Activated naive CD4-positive, alpha-beta T cell treated with anti-CD3 and anti-CD28 coated beads, Interleukin-2, amount 50 U/mL, for 72 hours (primary cell): Measurements from ENCODE around the gene UQCRC1. TPM values are rescaled to one million over a fixed set of nuclear protein-coding genes. Genes with fewer than 3 reads are reported as not detected.

Source experiments
- ATAC-seq, 2 donors: fragments of 150-1000 bp; cut with Tn5 transposase; 2 replicates each; pipeline ENCODE4 v1.10.0; 2021; ENCODE audit warnings: mild to moderate bottlenecking in 2 of 2, moderate library complexity in 2 of 2
- DNase-seq, 2 donors: peaks; one replicate each; pipeline ENCODE4 v3.0.0; 2021 to 2022; ENCODE audit warnings: low spot score in 2 of 2
- H3K27ac Mint-ChIP-seq, 2 donors: one replicate each; pipeline ENCODE4 v1.8.0; 2022; ENCODE audit warnings: mild to moderate bottlenecking in 2 of 2, mixed read lengths in 2 of 2
- H3K36me3 Mint-ChIP-seq, 2 donors: one replicate each; pipeline ENCODE4 v1.8.0; 2022; ENCODE audit warnings: mixed read lengths in 2 of 2
- H3K9me3 Mint-ChIP-seq, 2 donors: one replicate each; pipeline ENCODE4 v1.8.0; 2022; ENCODE audit warnings: mixed read lengths in 2 of 2
- total RNA-seq, 2 donors: library from RNA; stranded (reverse); gene quantifications; one replicate each; pipeline ENCODE4 v1.2.3, GENCODE V29; 2022

The UQCRC1 gene
- total RNA-seq, 2 donors from 2014 or later, result 257 to 269 TPM

GRCh38 chr3:48595075-48595525 is 14.3 kb downstream of the UQCRC1 start, which contains the start of gene COL7A1:
Gene COL7A1, minus strand, starts transcription at chr3:48595329. Its CDS starts 170 bp downstream, at chr3:48595159.
- Mint-ChIP-seq H3K9me3 (no peaks in the 10 kb centered on the region), H3K27ac (peak within 1 kb of the TSS in 1 of 2 donors; percentile 58), H3K36me3 (no peaks in the 10 kb centered on the region)
- DNase-seq, result no peak
- ATAC-seq, result no peak

- ATAC-seq, result no peak
- no peak for DNase-seq
- Mint-ChIP-seq H3K27ac (no peak overlapping the region), H3K36me3 (no peaks in the 10 kb centered on the region), H3K9me3 (no peaks in the 10 kb centered on the region)
Measured at GRCh38 chr3:48594417-48595049, 14.9 kb downstream of the UQCRC1 start.

DNA sequence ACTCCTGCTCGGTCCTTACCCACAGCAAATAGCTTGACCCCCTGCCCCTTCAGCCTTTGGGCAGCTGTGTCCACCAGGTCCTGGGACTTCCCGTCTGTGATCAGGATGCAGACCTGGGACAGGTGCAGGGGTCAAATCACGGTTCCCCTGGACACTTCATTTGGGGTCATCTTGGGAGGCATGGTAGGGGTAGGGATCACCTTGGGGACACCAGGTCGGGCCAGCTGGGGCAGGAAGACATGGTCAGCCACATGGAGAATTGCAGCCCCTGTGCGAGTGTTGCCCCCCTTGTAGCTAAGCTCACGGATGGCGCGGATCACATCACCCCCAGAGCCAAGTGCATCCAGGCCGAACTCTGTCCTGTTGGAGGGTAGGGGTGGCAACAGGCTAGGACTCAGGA is 16.1 kb downstream of the UQCRC1 start:
- no peak for DNase-seq
- no peaks in the 10 kb centered on the region for H3K36me3 Mint-ChIP-seq
- ATAC-seq, result no peak
- H3K9me3 Mint-ChIP-seq, result no peaks in the 10 kb centered on the region
- no peak overlapping the region for H3K27ac Mint-ChIP-seq

DNA sequence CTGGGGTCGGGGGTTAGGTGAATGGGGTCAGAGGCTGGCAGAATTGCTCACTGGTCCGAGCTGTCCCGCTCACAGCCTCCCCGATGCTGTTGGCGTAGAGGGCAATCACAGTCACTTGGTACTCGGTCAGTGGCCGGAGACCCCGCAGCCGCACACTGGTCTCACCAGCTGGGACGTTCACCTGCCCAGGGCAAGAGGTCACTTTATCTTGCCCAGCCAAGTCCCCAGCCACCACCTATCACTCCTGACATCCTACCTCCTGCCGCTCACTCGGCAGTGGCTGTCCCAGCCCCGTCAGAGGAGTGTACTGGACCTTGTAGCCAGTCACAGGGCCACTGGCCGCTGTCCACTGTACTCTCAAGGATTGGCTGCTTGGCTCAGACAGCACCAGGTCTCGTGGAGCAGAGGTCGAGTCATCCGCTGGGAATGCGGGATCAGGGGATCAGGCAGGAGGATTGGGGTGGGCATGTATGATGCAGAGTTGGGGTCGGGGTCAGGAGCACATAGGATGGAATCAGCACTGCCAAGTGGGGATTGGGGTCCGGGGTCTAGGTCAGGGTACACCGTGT is 16.8 kb downstream of the UQCRC1 start:
- ATAC-seq (no peak), DNase-seq (no peak)
- Mint-ChIP-seq H3K36me3 (no peaks in the 10 kb centered on the region), H3K27ac (no peak overlapping the region), H3K9me3 (no peaks in the 10 kb centered on the region)

- DNase-seq, result no peak
- no peak for ATAC-seq
- H3K27ac Mint-ChIP-seq, result no peak overlapping the region
Measured at GRCh38 chr3:48591886-48592518, 17.4 kb downstream of the UQCRC1 start.

DNA sequence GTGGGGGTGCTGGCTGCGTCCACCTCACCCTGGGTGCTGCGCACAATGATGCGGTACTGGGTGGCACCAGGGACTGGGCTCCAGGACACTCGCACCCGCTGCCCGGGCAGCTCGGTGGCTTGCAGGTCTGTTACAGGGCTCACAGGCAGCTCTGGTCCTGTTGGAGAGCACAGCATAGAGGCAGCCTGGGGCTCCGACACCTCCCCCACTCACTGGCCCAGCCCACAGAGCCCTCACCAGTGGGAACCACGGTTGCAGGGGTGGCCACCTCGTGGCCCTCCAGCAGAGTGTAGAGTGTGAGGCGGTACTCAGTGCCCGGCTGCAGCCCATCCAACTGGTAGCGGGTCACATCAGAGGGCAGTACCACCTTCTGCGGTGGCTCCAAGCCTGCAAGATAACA is 18.0 kb downstream of the UQCRC1 start:
- ATAC-seq (peak in 1 of 2 donors; percentile 8), DNase-seq (no peak)
- Mint-ChIP-seq H3K9me3 (no peaks in the 10 kb centered on the region), H3K36me3 (no peaks in the 10 kb centered on the region), H3K27ac (no peak overlapping the region)

More at GRCh38 chr3:48591886-48592518, 17.4 kb downstream of the UQCRC1 start:
- Mint-ChIP-seq H3K36me3 (no peaks in the 10 kb centered on the region), H3K9me3 (no peaks in the 10 kb centered on the region)

- H3K36me3 Mint-ChIP-seq, result no peaks in the 10 kb centered on the region
- no peak overlapping the region for H3K27ac Mint-ChIP-seq
- H3K9me3 Mint-ChIP-seq, result no peaks in the 10 kb centered on the region
- DNase-seq, result no peak
- ATAC-seq, result no peak
Measured at GRCh38 chr3:48588230-48588629, 21.2 kb downstream of the UQCRC1 start.

- ATAC-seq (no peak), DNase-seq (no peak)
- no peaks in the 10 kb centered on the region for H3K9me3 Mint-ChIP-seq
- no peak overlapping the region for H3K27ac Mint-ChIP-seq
- no peaks in the 10 kb centered on the region for H3K36me3 Mint-ChIP-seq
Measured at GRCh38 chr3:48587686-48588085, 21.8 kb downstream of the UQCRC1 start.

DNA sequence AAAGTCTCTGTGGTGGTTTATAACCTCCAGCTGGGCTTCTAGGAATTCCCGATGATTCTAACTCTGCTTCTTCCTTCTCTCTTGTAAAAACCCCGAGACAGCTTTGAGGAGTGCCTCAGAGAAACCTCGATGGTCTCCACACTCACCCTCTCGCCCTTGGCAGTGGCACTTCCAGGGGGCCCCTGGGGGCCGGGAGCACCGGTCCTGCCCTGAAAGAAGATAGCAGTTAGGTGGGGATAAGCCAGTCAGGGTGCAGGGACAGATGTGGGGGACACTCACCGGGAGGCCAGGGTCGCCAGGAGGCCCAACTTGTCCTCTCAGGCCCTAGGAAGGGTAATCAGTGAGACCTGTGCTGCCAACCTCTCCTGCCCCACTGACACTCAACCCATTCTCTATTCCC is 24.0 kb downstream of the UQCRC1 start:
- Mint-ChIP-seq H3K9me3 (no peaks in the 10 kb centered on the region), H3K36me3 (no peaks in the 10 kb centered on the region), H3K27ac (no peak overlapping the region)
- DNase-seq (no peak), ATAC-seq (no peak)

- ATAC-seq, result no peak
- Mint-ChIP-seq H3K9me3 (no peaks in the 10 kb centered on the region), H3K27ac (peak overlapping the region in 1 of 2 donors; percentile 60), H3K36me3 (no peaks in the 10 kb centered on the region)
- DNase-seq, result no peak
Measured at GRCh38 chr3:48584836-48585235, 24.6 kb downstream of the UQCRC1 start.

DNA sequence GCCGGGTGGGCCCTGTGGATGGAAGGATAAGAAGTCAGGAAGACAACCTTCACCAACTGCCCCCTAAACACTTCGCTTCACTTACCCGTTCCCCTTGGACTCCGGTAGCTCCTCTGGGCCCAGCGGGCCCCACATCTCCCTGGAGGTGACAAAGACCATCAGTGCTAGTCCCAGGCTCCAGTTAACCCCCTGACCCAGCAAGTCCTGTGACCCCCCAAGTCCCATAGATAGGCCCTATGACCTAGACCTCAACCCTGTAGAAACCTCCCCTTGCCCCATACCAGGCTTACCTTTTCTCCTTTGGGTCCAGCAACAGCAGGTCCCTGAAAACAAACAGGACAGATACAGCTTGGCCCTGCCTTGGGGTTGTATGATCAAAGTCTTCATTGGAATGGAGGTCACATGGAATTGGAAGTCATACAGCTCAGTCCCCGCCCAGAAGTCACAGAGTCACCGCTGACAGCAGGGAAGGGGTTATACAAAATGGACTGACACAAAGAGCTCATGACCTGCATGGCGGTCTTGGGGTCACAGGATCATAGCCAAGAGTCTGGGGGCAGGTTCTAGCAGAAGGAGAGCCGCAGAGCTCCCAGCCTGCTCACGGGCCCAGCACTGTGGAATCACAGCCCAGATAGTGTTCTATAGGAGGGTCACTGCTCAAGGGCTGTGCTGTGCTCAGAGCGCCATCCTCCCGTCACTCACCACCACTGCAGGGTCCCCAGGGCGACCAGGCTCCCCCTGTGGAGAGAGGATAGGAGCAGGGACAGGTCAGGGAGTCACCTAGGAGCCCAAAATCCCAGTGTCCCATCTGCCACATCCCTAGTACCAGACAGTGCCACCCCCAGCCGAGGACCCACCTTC is 27.6 kb downstream of the UQCRC1 start:
- ATAC-seq, result no peak
- Mint-ChIP-seq H3K9me3 (no peaks in the 10 kb centered on the region), H3K36me3 (no peaks in the 10 kb centered on the region), H3K27ac (peak overlapping the region; percentile 15 to 55)
- DNase-seq, result no peak

- ATAC-seq, result no peak
- Mint-ChIP-seq H3K27ac (no peak overlapping the region), H3K9me3 (no peaks in the 10 kb centered on the region), H3K36me3 (no peaks in the 10 kb centered on the region)
- no peak for DNase-seq
Measured at GRCh38 chr3:48576647-48577046, 32.8 kb downstream of the UQCRC1 start.

- Mint-ChIP-seq H3K36me3 (no peaks in the 10 kb centered on the region), H3K27ac (no peak overlapping the region), H3K9me3 (no peaks in the 10 kb centered on the region)
- ATAC-seq, result no peak
- DNase-seq, result no peak
Measured at GRCh38 chr3:48575366-48575765, 34.1 kb downstream of the UQCRC1 start.

- Mint-ChIP-seq H3K36me3 (no peaks in the 10 kb centered on the region), H3K27ac (no peak overlapping the region), H3K9me3 (no peaks in the 10 kb centered on the region)
- ATAC-seq (no peak), DNase-seq (no peak)
Measured at GRCh38 chr3:48573973-48574585, 35.4 kb downstream of the UQCRC1 start.

GRCh38 chr3:48572517-48572916 is 36.9 kb downstream of the UQCRC1 start:
- Mint-ChIP-seq H3K27ac (peak overlapping the region; percentile 44 to 59), H3K9me3 (no peaks in the 10 kb centered on the region), H3K36me3 (no peaks in the 10 kb centered on the region)
- ATAC-seq, result no peak
- DNase-seq, result no peak

DNA sequence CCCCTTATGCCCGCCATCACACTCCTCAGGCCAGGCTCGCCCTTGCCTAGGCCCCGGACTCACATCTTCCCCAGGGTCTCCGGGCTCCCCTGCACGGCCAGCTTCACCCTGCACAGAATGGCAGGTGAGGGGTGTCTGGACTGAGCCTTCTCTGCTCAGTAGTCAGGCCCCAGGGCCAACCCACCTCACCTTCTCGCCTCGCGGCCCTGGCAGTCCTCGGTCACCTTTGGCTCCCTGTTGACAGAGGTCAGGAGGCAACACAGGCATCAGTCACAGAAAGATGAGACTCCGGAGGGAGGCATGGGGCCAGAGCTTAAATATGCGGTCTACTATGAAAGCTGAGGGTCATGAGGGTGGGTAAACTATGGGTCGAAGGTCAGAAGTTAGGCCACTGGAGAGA is 37.5 kb downstream of the UQCRC1 start:
- Mint-ChIP-seq H3K36me3 (no peaks in the 10 kb centered on the region), H3K27ac (no peak overlapping the region), H3K9me3 (no peaks in the 10 kb centered on the region)
- ATAC-seq (no peak), DNase-seq (no peak)
